ENCODE data around the gene KCTD12.

GRCh38 chr13:76903544-76904162, 17.4 kb upstream of the KCTD12 start:
- TF ChIP-seq CTCF (IDR thresholded peaks at IDR 0.05) (peak; percentile 79 to 95 (median 85)), POLR2A (IDR thresholded peaks at IDR 0.05) (no peak)

Measured in vagina (tissue), 2 donors.